ENCODE data around the gene VTN.

DNA sequence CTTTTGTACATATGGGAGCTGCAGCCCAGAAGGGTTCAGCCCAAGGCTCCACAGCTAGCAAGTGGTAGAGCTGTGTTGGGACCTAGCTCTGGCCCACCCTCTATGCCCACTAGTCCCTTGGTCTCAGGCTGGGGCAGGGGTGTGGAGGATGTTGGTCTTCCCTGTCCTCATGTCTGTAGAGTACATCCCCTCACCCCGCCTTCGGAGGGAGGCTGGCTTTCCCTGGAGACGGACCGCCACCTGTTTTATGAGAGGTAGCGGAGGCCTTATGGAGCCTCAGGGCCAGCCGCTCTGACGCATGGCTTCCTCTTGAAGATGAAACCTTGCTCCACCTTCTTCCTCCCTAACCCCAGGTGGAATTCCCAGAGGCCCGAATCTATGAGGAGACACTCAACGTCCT lies 26.1 kb downstream of the VTN start:
- TF ChIP-seq, protein P1, sequence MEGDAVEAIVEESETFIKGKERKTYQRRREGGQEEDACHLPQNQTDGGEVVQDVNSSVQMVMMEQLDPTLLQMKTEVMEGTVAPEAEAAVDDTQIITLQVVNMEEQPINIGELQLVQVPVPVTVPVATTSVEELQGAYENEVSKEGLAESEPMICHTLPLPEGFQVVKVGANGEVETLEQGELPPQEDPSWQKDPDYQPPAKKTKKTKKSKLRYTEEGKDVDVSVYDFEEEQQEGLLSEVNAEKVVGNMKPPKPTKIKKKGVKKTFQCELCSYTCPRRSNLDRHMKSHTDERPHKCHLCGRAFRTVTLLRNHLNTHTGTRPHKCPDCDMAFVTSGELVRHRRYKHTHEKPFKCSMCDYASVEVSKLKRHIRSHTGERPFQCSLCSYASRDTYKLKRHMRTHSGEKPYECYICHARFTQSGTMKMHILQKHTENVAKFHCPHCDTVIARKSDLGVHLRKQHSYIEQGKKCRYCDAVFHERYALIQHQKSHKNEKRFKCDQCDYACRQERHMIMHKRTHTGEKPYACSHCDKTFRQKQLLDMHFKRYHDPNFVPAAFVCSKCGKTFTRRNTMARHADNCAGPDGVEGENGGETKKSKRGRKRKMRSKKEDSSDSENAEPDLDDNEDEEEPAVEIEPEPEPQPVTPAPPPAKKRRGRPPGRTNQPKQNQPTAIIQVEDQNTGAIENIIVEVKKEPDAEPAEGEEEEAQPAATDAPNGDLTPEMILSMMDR (IDR thresholded peaks at IDR 0.05; ENCODE audit: low read length), result no peak
- no peak for TF ChIP-seq EZH2 (IDR thresholded peaks at IDR 0.05; ENCODE audit: borderline replicate concordance, low read length)

Data from OCI-LY1 (cell line).